ENCODE measurements around the gene KCNAB2. TPM values are rescaled to one million over a fixed set of nuclear protein-coding genes. Genes with fewer than 3 reads are reported as not detected.

The KCNAB2 gene
- total RNA-seq, 2 donors from 2014 or later: 14.0 to 36.1 TPM

- Histone ChIP-seq H3K4me3 (no peak overlapping the region), H3K27me3 (replicated peaks; ENCODE audit: insufficient read depth) (no peaks in the 10 kb centered on the region), H3K36me3 (no peaks in the 10 kb centered on the region), H3K27ac (no peak overlapping the region), H3K4me1 (ENCODE audit: control insufficient read depth in 1 of 2, low read depth in 2 of 2) (no peaks in the 10 kb centered on the region), H3K9me3 (no peaks in the 10 kb centered on the region)
- no peak for DNase-seq (ENCODE audit: low spot score)
- no peak for TF ChIP-seq CTCF (IDR thresholded peaks at IDR 0.05)
- ATAC-seq (ENCODE audit: insufficient number of reproducible peaks, low FRiP score, low read depth): no peak
Measured at GRCh38 chr1:6090288-6090687, 44.6 kb downstream of the KCNAB2 start.

- Histone ChIP-seq H3K27ac (no peak overlapping the region), H3K4me3 (no peak overlapping the region), H3K4me1 (ENCODE audit: control insufficient read depth in 1 of 2, low read depth in 2 of 2) (no peaks in the 10 kb centered on the region), H3K9me3 (no peaks in the 10 kb centered on the region), H3K27me3 (replicated peaks; ENCODE audit: insufficient read depth) (no peaks in the 10 kb centered on the region), H3K36me3 (no peaks in the 10 kb centered on the region)
- DNase-seq (ENCODE audit: low spot score) (no peak), ATAC-seq (ENCODE audit: insufficient number of reproducible peaks, low FRiP score, low read depth) (no peak)
- TF ChIP-seq CTCF (IDR thresholded peaks at IDR 0.05): no peak
Measured at GRCh38 chr1:6090996-6091822, 45.5 kb downstream of the KCNAB2 start.

GRCh38 chr1:6091823-6092109, 46.1 kb downstream of the KCNAB2 start:
- Histone ChIP-seq H3K27ac (no peak overlapping the region), H3K36me3 (no peaks in the 10 kb centered on the region), H3K9me3 (no peaks in the 10 kb centered on the region), H3K4me1 (ENCODE audit: control insufficient read depth in 1 of 2, low read depth in 2 of 2) (no peaks in the 10 kb centered on the region), H3K4me3 (no peak overlapping the region), H3K27me3 (replicated peaks; ENCODE audit: insufficient read depth) (no peaks in the 10 kb centered on the region)
- TF ChIP-seq CTCF (IDR thresholded peaks at IDR 0.05): no peak
- DNase-seq (ENCODE audit: low spot score) (no peak), ATAC-seq (ENCODE audit: insufficient number of reproducible peaks, low FRiP score, low read depth) (no peak)

- Histone ChIP-seq H3K9me3 (no peaks in the 10 kb centered on the region), H3K27ac (no peak overlapping the region), H3K4me3 (no peak overlapping the region), H3K27me3 (replicated peaks; ENCODE audit: insufficient read depth) (no peaks in the 10 kb centered on the region), H3K36me3 (no peaks in the 10 kb centered on the region), H3K4me1 (ENCODE audit: control insufficient read depth in 1 of 2, low read depth in 2 of 2) (no peaks in the 10 kb centered on the region)
- DNase-seq (ENCODE audit: low spot score) (no peak), ATAC-seq (ENCODE audit: insufficient number of reproducible peaks, low FRiP score, low read depth) (no peak)
- no peak for TF ChIP-seq CTCF (IDR thresholded peaks at IDR 0.05)
Measured at GRCh38 chr1:6092211-6092610, 46.5 kb downstream of the KCNAB2 start.

GRCh38 chr1:6093071-6093470, 47.4 kb downstream of the KCNAB2 start:
- ATAC-seq (ENCODE audit: insufficient number of reproducible peaks, low FRiP score, low read depth) (no peak), DNase-seq (ENCODE audit: low spot score) (no peak)
- Histone ChIP-seq H3K4me3 (no peak overlapping the region), H3K36me3 (no peaks in the 10 kb centered on the region), H3K27ac (no peak overlapping the region), H3K4me1 (ENCODE audit: control insufficient read depth in 1 of 2, low read depth in 2 of 2) (no peaks in the 10 kb centered on the region), H3K9me3 (no peaks in the 10 kb centered on the region), H3K27me3 (replicated peaks; ENCODE audit: insufficient read depth) (no peaks in the 10 kb centered on the region)
- TF ChIP-seq CTCF (IDR thresholded peaks at IDR 0.05): no peak

All from thoracic aorta (tissue), 2 donors.